Epithelial cell of esophagus (primary cell): ENCODE data around the gene FTCDNL1.

Experiments
- DNase-seq: peaks from one replicate; pipeline ENCODE4 v3.0.0; 2010; ENCODE audit warnings: low read depth
- H3K4me3 ChIP-seq: 2 replicates; pipeline ENCODE4 v1.5.1; 2011; ENCODE audit warnings: mild to moderate bottlenecking, low read length, control low read depth
- CTCF ChIP-seq: IDR thresholded peaks from 2 replicates; pipeline ENCODE4 v1.5.1; 2011; ENCODE audit warnings: low read depth, mild to moderate bottlenecking, low read length, control low read depth, inconsistent platforms; ENCODE audit not compliant: insufficient read depth; ENCODE audit errors: missing control alignments

The FTCDNL1 gene

GRCh38 chr2:199718074-199718473 lies 132.9 kb downstream of the FTCDNL1 start:
- no peak for TF ChIP-seq CTCF
- H3K4me3 ChIP-seq, result no peak overlapping the region
- no peak for DNase-seq

GRCh38 chr2:199717587-199717907 lies 133.4 kb downstream of the FTCDNL1 start:
- DNase-seq, result no peak
- no peak for TF ChIP-seq CTCF

GRCh38 chr2:199716807-199717586 lies 134.0 kb downstream of the FTCDNL1 start:
- no peak overlapping the region for H3K4me3 ChIP-seq
- no peak for TF ChIP-seq CTCF

More at GRCh38 chr2:199717587-199717907, 133.4 kb downstream of the FTCDNL1 start:
- no peak overlapping the region for H3K4me3 ChIP-seq

GRCh38 chr2:199713746-199714145 lies 137.2 kb downstream of the FTCDNL1 start:
- no peak for DNase-seq
- no peak overlapping the region for H3K4me3 ChIP-seq
- TF ChIP-seq CTCF, result no peak

More at GRCh38 chr2:199716807-199717586, 134.0 kb downstream of the FTCDNL1 start:
- peak; percentile 71 for DNase-seq

- no peak for DNase-seq
- TF ChIP-seq CTCF, result no peak
These were observed 140.4 kb downstream of the FTCDNL1 start for GRCh38 chr2:199710551-199710950.

More at GRCh38 chr2:199710551-199710950, 140.4 kb downstream of the FTCDNL1 start:
- H3K4me3 ChIP-seq, result no peak overlapping the region
